ENCODE measurements around the gene NEURL2.

Gene NEURL2

GRCh38 chr20:45845452-45845851 lies 45.6 kb downstream of the NEURL2 start:
- H3K9me3 ChIP-seq (ENCODE audit: insufficient read depth, low read depth, low read length), result no peaks in the 10 kb centered on the region
- H3K27ac ChIP-seq (ENCODE audit: low read depth, low read length), result no peak overlapping the region
- peaks cover 59% of the 10 kb centered on the region for H3K36me3 ChIP-seq (ENCODE audit: insufficient read depth, low read length)
- no peak overlapping the region for H3K4me3 ChIP-seq (ENCODE audit: low read length)
- no peaks in the 10 kb centered on the region for H3K4me1 ChIP-seq (ENCODE audit: insufficient read depth, low read length)
- H3K9ac ChIP-seq (ENCODE audit: low read depth, low read length), result no peak overlapping the region
- H3K27me3 ChIP-seq (ENCODE audit: insufficient read depth, low read length), result no peaks in the 10 kb centered on the region

- Histone ChIP-seq H3K36me3 (ENCODE audit: insufficient read depth, low read length) (peaks cover 67% of the 10 kb centered on the region), H3K27me3 (ENCODE audit: insufficient read depth, low read length) (no peaks in the 10 kb centered on the region)
- 95% methylated on average over 13 of the region's 14 CpGs for WGBS
Observed at GRCh38 chr20:45843506-45843905, 47.5 kb downstream of the NEURL2 start.

GRCh38 chr20:45842169-45842812 lies 48.7 kb downstream of the NEURL2 start:
- H3K27ac ChIP-seq (ENCODE audit: low read depth, low read length), result no peak overlapping the region
- H3K4me1 ChIP-seq (ENCODE audit: insufficient read depth, low read length), result no peaks in the 10 kb centered on the region
- peaks cover 68% of the 10 kb centered on the region for H3K36me3 ChIP-seq (ENCODE audit: insufficient read depth, low read length)
- no peak overlapping the region for H3K4me3 ChIP-seq (ENCODE audit: low read length)
- H3K27me3 ChIP-seq (ENCODE audit: insufficient read depth, low read length), result no peaks in the 10 kb centered on the region
- WGBS, result 91% methylated on average over 5 of the region's 5 CpGs
- H3K9me3 ChIP-seq (ENCODE audit: insufficient read depth, low read depth, low read length), result no peaks in the 10 kb centered on the region
- no peak overlapping the region for H3K9ac ChIP-seq (ENCODE audit: low read depth, low read length)

More at GRCh38 chr20:45843506-45843905, 47.5 kb downstream of the NEURL2 start:
- Histone ChIP-seq H3K9me3 (ENCODE audit: insufficient read depth, low read depth, low read length) (no peaks in the 10 kb centered on the region), H3K27ac (ENCODE audit: low read depth, low read length) (no peak overlapping the region), H3K9ac (ENCODE audit: low read depth, low read length) (no peak overlapping the region), H3K4me1 (ENCODE audit: insufficient read depth, low read length) (no peaks in the 10 kb centered on the region), H3K4me3 (ENCODE audit: low read length) (no peak overlapping the region)

- peaks cover 74% of the 10 kb centered on the region for H3K36me3 ChIP-seq (ENCODE audit: insufficient read depth, low read length)
- no peaks in the 10 kb centered on the region for H3K27me3 ChIP-seq (ENCODE audit: insufficient read depth, low read length)
- H3K9ac ChIP-seq (ENCODE audit: low read depth, low read length), result no peak overlapping the region
- H3K4me1 ChIP-seq (ENCODE audit: insufficient read depth, low read length), result no peaks in the 10 kb centered on the region
- H3K27ac ChIP-seq (ENCODE audit: low read depth, low read length), result no peak overlapping the region
- WGBS, result 94% methylated on average over 10 of the region's 10 CpGs
- H3K4me3 ChIP-seq (ENCODE audit: low read length), result no peak overlapping the region
- no peaks in the 10 kb centered on the region for H3K9me3 ChIP-seq (ENCODE audit: insufficient read depth, low read depth, low read length)
Observed at GRCh38 chr20:45841407-45842129, 49.4 kb downstream of the NEURL2 start.

- WGBS, result 93% methylated on average over 25 of the region's 25 CpGs
- Histone ChIP-seq H3K27me3 (ENCODE audit: insufficient read depth, low read length) (no peaks in the 10 kb centered on the region), H3K9ac (ENCODE audit: low read depth, low read length) (no peak overlapping the region), H3K36me3 (ENCODE audit: insufficient read depth, low read length) (peaks cover 70% of the 10 kb centered on the region), H3K9me3 (ENCODE audit: insufficient read depth, low read depth, low read length) (no peaks in the 10 kb centered on the region), H3K4me3 (ENCODE audit: low read length) (no peak overlapping the region), H3K4me1 (ENCODE audit: insufficient read depth, low read length) (no peaks in the 10 kb centered on the region), H3K27ac (ENCODE audit: low read depth, low read length) (no peak overlapping the region)
Observed at GRCh38 chr20:45840700-45841198, 50.3 kb downstream of the NEURL2 start.
